Bronchial epithelial cell (primary cell): ENCODE data around the gene CAPZA2. TPM values are rescaled to one million over a fixed set of nuclear protein-coding genes. Genes with fewer than 3 reads are reported as not detected.

Source experiments
- DNase-seq: peaks from one replicate; pipeline ENCODE4 v3.0.0-alpha.2; 2010; ENCODE audit warnings: low read depth
- FAIRE-seq: peaks from 2 replicates; lab custom pipeline; 2011; peaks lifted over from hg19 to GRCh38; lab: Jason Lieb, UNC
- H3K27me3 ChIP-seq: 2 replicates; pipeline ENCODE4 v1.5.1; 2011; ENCODE audit warnings: low read length; ENCODE audit not compliant: control insufficient read depth, insufficient read depth
- H3K36me3 ChIP-seq: 2 replicates; pipeline ENCODE4 v1.5.1; 2011; ENCODE audit warnings: low read length; ENCODE audit not compliant: control insufficient read depth, insufficient read depth
- H3K4me3 ChIP-seq: 2 replicates; pipeline ENCODE4 v1.5.1; 2011; ENCODE audit warnings: mild to moderate bottlenecking, low read depth, low read length, control low read depth
- total RNA-seq: library from RNA; depleted of rRNA; stranded (reverse); fragments of >200 nt; gene quantifications from 2 replicates; pipeline ENCODE4 v1.2.1, GENCODE V29; 2014
- TF ChIP-seq, protein P1 (sequence below): IDR thresholded peaks from 2 replicates; pipeline ENCODE4 v1.5.1; 2011; ENCODE audit warnings: mild to moderate bottlenecking, moderate library complexity, low read length, control low read depth, inconsistent platforms; ENCODE audit not compliant: insufficient read depth, severe bottlenecking

The CAPZA2 gene
- total RNA-seq, 1 donor from 2014 or later: 88.2 TPM

DNA sequence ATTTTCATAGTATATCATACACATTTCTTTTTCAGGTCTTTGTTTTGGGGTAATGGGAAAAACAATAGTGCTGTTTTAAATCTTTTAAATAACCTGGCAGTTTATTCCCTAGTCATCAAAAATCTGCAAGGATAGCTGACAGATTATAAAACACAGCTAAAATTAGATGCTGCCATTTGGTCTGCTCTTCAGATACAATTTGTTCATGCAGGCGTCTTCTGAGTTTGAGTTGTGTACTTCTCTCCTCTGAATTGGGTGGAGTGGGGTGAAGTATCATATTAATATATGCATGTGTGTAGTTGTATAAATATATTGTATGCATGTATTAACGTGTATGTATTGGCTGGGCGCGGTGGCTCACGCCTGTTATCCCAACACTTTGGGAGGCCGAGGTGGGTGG is 48.0 kb downstream of the CAPZA2 start:
- TF ChIP-seq, protein P1, sequence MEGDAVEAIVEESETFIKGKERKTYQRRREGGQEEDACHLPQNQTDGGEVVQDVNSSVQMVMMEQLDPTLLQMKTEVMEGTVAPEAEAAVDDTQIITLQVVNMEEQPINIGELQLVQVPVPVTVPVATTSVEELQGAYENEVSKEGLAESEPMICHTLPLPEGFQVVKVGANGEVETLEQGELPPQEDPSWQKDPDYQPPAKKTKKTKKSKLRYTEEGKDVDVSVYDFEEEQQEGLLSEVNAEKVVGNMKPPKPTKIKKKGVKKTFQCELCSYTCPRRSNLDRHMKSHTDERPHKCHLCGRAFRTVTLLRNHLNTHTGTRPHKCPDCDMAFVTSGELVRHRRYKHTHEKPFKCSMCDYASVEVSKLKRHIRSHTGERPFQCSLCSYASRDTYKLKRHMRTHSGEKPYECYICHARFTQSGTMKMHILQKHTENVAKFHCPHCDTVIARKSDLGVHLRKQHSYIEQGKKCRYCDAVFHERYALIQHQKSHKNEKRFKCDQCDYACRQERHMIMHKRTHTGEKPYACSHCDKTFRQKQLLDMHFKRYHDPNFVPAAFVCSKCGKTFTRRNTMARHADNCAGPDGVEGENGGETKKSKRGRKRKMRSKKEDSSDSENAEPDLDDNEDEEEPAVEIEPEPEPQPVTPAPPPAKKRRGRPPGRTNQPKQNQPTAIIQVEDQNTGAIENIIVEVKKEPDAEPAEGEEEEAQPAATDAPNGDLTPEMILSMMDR: no peak
- Histone ChIP-seq H3K27me3 (no peaks in the 10 kb centered on the region), H3K4me3 (no peak overlapping the region), H3K36me3 (peaks cover 4% of the 10 kb centered on the region)
- no peak for FAIRE-seq
- DNase-seq: no peak

DNA sequence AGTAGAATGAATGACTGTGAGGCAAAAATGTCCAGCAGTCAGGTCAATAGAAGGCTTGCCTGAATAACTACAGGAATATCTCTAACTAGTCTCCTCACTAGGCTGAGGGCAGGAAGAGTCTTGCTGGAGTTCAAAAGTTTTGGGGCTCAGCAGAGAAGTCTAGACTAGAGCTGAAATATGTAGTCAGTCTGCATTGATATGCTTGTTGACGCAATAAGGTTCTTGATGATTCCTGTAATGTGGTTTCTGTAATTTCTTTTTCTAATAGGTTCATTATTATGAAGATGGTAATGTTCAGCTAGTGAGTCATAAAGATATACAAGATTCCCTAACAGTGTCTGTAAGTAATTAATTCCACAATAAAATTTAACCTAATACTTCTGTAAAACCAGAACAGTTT is 49.4 kb downstream of the CAPZA2 start:
- TF ChIP-seq, protein P1: no peak
- FAIRE-seq (no peak), DNase-seq (peak; percentile 33)
- peaks cover 6% of the 10 kb centered on the region for H3K36me3 ChIP-seq
- H3K27me3 ChIP-seq: no peaks in the 10 kb centered on the region
- H3K4me3 ChIP-seq: no peak overlapping the region

DNA sequence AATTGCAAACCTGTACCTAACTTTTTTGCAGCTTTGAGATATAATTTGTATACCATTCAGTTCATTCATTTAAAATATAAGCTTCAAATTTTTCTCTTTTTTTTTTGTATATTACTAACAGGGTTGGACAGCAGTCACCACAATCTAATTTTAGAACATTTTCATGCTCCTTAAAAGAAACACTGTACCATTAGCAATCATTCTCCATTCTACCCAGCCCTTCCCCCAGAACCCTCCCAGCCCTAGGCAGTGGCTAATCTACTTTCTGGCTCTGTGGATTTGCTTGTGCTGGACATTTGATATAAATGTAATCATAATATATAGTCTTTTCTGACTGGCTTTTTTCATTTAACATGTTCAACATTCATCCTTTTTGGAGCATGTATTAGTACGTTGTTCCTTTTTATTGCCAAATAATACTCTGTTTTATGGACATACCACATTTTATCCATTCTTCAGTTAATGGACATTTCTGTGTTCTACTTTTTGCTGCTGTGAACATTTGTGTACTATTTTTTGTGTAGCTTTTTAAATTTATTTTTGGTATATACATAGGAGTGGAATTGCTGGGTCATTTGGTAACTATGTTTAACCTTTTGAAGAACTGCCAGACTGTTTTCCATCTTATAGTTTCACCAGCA is 50.0 kb downstream of the CAPZA2 start:
- DNase-seq (no peak), FAIRE-seq (no peak)
- peaks cover 6% of the 10 kb centered on the region for H3K36me3 ChIP-seq
- H3K4me3 ChIP-seq: no peak overlapping the region
- H3K27me3 ChIP-seq: no peaks in the 10 kb centered on the region
- TF ChIP-seq, protein P1: no peak

DNA sequence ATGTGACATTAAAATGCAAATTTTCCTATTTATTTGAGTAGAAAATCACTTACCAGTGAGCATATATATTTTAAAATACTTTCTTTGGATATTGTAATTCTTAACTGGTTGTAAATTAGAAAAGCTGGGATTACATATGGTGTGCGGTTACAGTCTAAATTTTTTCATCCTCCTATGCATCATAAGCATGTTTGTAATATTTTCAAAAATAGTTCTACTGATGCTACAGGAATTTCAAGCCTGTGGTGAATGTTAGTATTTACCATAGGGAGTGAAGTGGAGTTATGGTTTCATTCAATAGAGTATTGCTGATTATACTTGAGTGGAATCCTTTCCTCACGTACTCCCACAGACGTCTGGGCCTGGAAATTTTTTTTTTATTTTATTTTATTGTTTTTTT is 56.3 kb downstream of the CAPZA2 start:
- DNase-seq (no peak), FAIRE-seq (no peak)
- H3K36me3 ChIP-seq: peaks cover 6% of the 10 kb centered on the region
- no peak overlapping the region for H3K4me3 ChIP-seq
- TF ChIP-seq, protein P1: no peak
- H3K27me3 ChIP-seq: no peaks in the 10 kb centered on the region

DNA sequence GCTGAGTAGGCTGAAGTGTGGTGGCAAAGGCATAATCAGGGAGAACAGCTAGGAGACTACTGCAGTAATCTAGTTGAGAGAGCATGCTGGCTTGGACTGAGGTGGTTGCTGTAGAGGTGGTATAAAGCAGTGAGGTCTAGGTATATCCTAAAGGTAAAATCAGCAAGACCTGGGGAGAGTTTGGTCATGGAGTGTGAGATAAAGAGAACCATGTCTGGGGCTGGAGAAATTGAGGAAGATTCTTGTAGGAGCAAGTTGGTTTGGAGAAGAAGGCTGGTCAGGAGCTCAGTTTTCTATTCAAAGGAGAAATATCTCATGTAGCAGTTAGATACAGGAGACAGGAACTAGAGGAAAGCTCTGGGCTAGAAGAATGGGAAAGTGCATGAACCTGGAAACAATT is 58.0 kb downstream of the CAPZA2 start:
- DNase-seq: no peak
- FAIRE-seq: no peak
- Histone ChIP-seq H3K36me3 (peaks cover 4% of the 10 kb centered on the region), H3K4me3 (no peak overlapping the region), H3K27me3 (no peaks in the 10 kb centered on the region)
- TF ChIP-seq, protein P1: no peak

DNA sequence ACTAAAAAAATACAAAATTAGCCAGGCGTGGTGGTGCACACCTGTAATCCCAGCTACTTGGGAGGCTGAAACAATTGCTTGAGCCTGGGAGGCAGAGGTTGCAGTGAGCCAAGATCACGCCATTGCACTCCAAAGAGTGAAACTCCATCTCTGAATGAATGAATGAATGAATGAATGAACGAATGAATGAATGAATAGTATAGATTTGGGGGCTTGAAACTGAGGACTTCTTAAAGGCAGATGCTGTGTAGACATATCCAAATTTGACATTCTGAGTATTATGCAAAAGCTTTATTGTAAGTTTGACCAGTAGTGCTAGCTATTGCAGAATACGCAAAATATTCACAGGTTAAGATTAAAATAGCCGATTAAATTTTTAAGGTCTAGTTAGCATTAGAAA is 60.2 kb downstream of the CAPZA2 start:
- Histone ChIP-seq H3K36me3 (peaks cover 2% of the 10 kb centered on the region), H3K27me3 (no peaks in the 10 kb centered on the region), H3K4me3 (no peak overlapping the region)
- TF ChIP-seq, protein P1: no peak
- FAIRE-seq (no peak), DNase-seq (no peak)
